Left ventricle myocardium superior (tissue), 1 donor: ENCODE measurements around the gene FAHD1. TPM values are rescaled to one million over a fixed set of nuclear protein-coding genes. Genes with fewer than 3 reads are reported as not detected.
"Not testable (repeated sequence)": the region's sequence is repeated elsewhere in the genome, so short reads cannot be mapped to it uniquely, and the experiment has no call there.

Experiments
- ATAC-seq: fragments of 200-7000 bp; cut with Tn5 transposase; one replicate; pipeline ENCODE4 v1.9.1; 2020; ENCODE audit warnings: mild to moderate bottlenecking, moderate library complexity
- DNase-seq: peaks from one replicate; pipeline ENCODE4 v3.0.0-alpha.2; 2020
- intact Hi-C: fragments of 100-400 bp; cut with micrococcal nuclease; formaldehyde crosslinking; loops from one replicate; pipeline ENCODE4 v1.11.0; 2022
- total RNA-seq: library from RNA; stranded (reverse); fragmentation: NEBNext Ultra II Directional; extraction: Animal tissue kit (Norgen Biotek cat#: 25700); gene quantifications from one replicate; pipeline ENCODE4 v1.2.1, GENCODE V29; 2021
- donor health status: DM: no; HTN: yes; CAD: no; lungs with severe emphysema.

The FAHD1 gene
- total RNA-seq, 1 donor from 2014 or later, result 30.0 TPM

GRCh38 chr16:1870365-1871082 lies 43.5 kb downstream of the FAHD1 start:
- intact Hi-C loops, result no loop called here
- DNase-seq (no peak), ATAC-seq (no peak)

- intact Hi-C loops, result no loop called here
- ATAC-seq (no peak), DNase-seq (peak; percentile 36)
Measured at GRCh38 chr16:1871974-1872635, 45.1 kb downstream of the FAHD1 start, which contains the start of gene MEIOB. MEIOB (minus strand) TSS chr16:1872164; CDS start chr16:1868175, 3,989 bp downstream.

- no peak for DNase-seq
- no peak for ATAC-seq
- intact Hi-C loops, result no loop called here
Measured at GRCh38 chr16:1874854-1875253, 47.8 kb downstream of the FAHD1 start.

- intact Hi-C loops, DNase-seq, ATAC-seq: not testable (repeated sequence)
Measured at GRCh38 chr16:1876066-1876465, 49.1 kb downstream of the FAHD1 start.

- intact Hi-C loops, result no loop called here
- DNase-seq, result no peak
- no peak for ATAC-seq
Measured at GRCh38 chr16:1876468-1876867, 49.5 kb downstream of the FAHD1 start.

- DNase-seq (no peak), ATAC-seq (no peak)
- intact Hi-C loops, result no loop called here
Measured at GRCh38 chr16:1877089-1877488, 50.1 kb downstream of the FAHD1 start.

- no peak for ATAC-seq
Measured at GRCh38 chr16:1877804-1878203, 50.8 kb downstream of the FAHD1 start.

GRCh38 chr16:1878256-1878655 lies 51.2 kb downstream of the FAHD1 start:
- intact Hi-C loops, result no loop called here
- DNase-seq (no peak), ATAC-seq (no peak)

More at GRCh38 chr16:1877804-1878203, 50.8 kb downstream of the FAHD1 start:
- intact Hi-C loops, result no loop called here
- no peak for DNase-seq

Other genes starting within 250 kb of the FAHD1 start
- gene IFT140, start 215.1 kb upstream of the FAHD1 start, total RNA-seq, result 7.5 TPM
- 11.3 TPM for gene CRAMP1, start 214.8 kb upstream of the FAHD1 start, total RNA-seq
- 41.6 TPM for gene JPT2, start 148.9 kb upstream of the FAHD1 start, total RNA-seq
- gene MAPK8IP3, start 121.0 kb upstream of the FAHD1 start, total RNA-seq, result 80.3 TPM
- 38.3 TPM for gene NME3, start 55.7 kb upstream of the FAHD1 start, total RNA-seq
- gene EME2, start 54.4 kb upstream of the FAHD1 start, total RNA-seq, result 8.1 TPM
- gene MRPS34, start 54.1 kb upstream of the FAHD1 start, total RNA-seq, result 85.9 TPM
- gene SPSB3, start 44.6 kb upstream of the FAHD1 start, total RNA-seq, result 40.8 TPM
- gene NUBP2, start 44.2 kb upstream of the FAHD1 start, total RNA-seq, result 36.6 TPM
- gene IGFALS, start 33.5 kb upstream of the FAHD1 start, total RNA-seq, result not detected
- gene HAGH, start 381 bp upstream of the FAHD1 start, total RNA-seq, result 182 TPM
- not detected for gene MEIOB, start 45.0 kb downstream of the FAHD1 start, total RNA-seq
- not detected for gene HS3ST6, start 91.2 kb downstream of the FAHD1 start, total RNA-seq
- 25.9 TPM for gene MSRB1, start 116.0 kb downstream of the FAHD1 start, total RNA-seq
- 315 TPM for gene RPL3L, start 127.5 kb downstream of the FAHD1 start, total RNA-seq
- 769 TPM for gene NDUFB10, start 132.3 kb downstream of the FAHD1 start, total RNA-seq
- gene RPS2, start 137.6 kb downstream of the FAHD1 start, total RNA-seq, result 788 TPM
- gene RNF151, start 139.7 kb downstream of the FAHD1 start, total RNA-seq, result not detected
- gene TBL3, start 144.8 kb downstream of the FAHD1 start, total RNA-seq, result 24.4 TPM
- gene NOXO1, start 154.3 kb downstream of the FAHD1 start, total RNA-seq, result not detected
- 32.2 TPM for gene GFER, start 157.0 kb downstream of the FAHD1 start, total RNA-seq
- gene SYNGR3, start 162.8 kb downstream of the FAHD1 start, total RNA-seq, result 1.0 TPM
- gene ZNF598, start 182.6 kb downstream of the FAHD1 start, total RNA-seq, result 16.0 TPM
- gene NPW, start 192.6 kb downstream of the FAHD1 start, total RNA-seq, result not detected
- gene NHERF2, start 199.7 kb downstream of the FAHD1 start, total RNA-seq, result 235 TPM
- 22.7 TPM for gene NTHL1, start 220.6 kb downstream of the FAHD1 start, total RNA-seq
- gene TSC2, start 220.8 kb downstream of the FAHD1 start, total RNA-seq, result 83.0 TPM